ENCODE measurements around the gene FDXACB1. TPM values are rescaled to one million over a fixed set of nuclear protein-coding genes. Genes with fewer than 3 reads are reported as not detected.
A peak's percentile ranks its signal among the peaks of the same experiment; 100 is the strongest.

Gene FDXACB1
- total and polyA plus RNA-seq, 9 of the 15 experiments (the other 6 are each of a cell fraction or from before 2014, with no cell fraction given): 3.2 to 7.5 (median 5.3) TPM

GRCh38 chr11:111870522-111870885 lies 8.5 kb downstream of the FDXACB1 start (continued):
- peak; percentile 77 for TF ChIP-seq MEIS2 (IDR thresholded peaks at IDR 0.05; ENCODE audit: partially characterized antibody)
- 0 out of 2 replicates have a peak, but pooled peaks have one; percentile 32 for TF ChIP-seq ZNF609 (CRISPR knock-in tag; IDR thresholded peaks at IDR 0.05; ENCODE audit: borderline replicate concordance)
- TF ChIP-seq PRMT5 (CRISPR knock-in tag; IDR thresholded peaks at IDR 0.05): no peak
- peak in 1 of 2 experiments; percentile 19; a peak in 1 of 4 replicates for TF ChIP-seq KDM1A (IDR thresholded peaks at IDR 0.05)
- TF ChIP-seq DPF2 (IDR thresholded peaks at IDR 0.05): 0 out of 2 replicates have a peak, but pooled peaks have one; percentile 19
- peak; percentile 82; the same call in 1 of the 2 replicates for TF ChIP-seq ZNF24 (IDR thresholded peaks at IDR 0.05)
- TF ChIP-seq HDAC2 (IDR thresholded peaks at IDR 0.05): 0 out of 2 replicates have a peak, but pooled peaks have one; percentile 46
- no peak for TF ChIP-seq ZNF551 (CRISPR knock-in tag; IDR thresholded peaks at IDR 0.05)
- TF ChIP-seq ELF4 (CRISPR knock-in tag; IDR thresholded peaks at IDR 0.05): 0 out of 2 replicates have a peak, but pooled peaks have one; percentile 37
- peak; percentile 68; the same call in 1 of the 2 replicates for TF ChIP-seq ELF1 (tag; IDR thresholded peaks at IDR 0.05)
- no peak for TF ChIP-seq CREM (IDR thresholded peaks at IDR 0.05; ENCODE audit: low read depth)
- peak; percentile 56; the same call in 1 of the 2 replicates for TF ChIP-seq SPI1 (IDR thresholded peaks at IDR 0.05; ENCODE audit: borderline replicate concordance, low read depth, low read length)
- peak; percentile 67; the same call in 1 of the 2 replicates for TF ChIP-seq NBN (IDR thresholded peaks at IDR 0.05; ENCODE audit: low read depth)
- peak; percentile 97 for TF ChIP-seq ZNF121 (CRISPR knock-in tag; conservative IDR thresholded peaks at IDR 0.05)
- TF ChIP-seq ZBTB40 (IDR thresholded peaks at IDR 0.05): peak; percentile 11; the same call in 1 of the 2 replicates
- TF ChIP-seq ZBTB40 (CRISPR knock-in tag; IDR thresholded peaks at IDR 0.05): no peak
- no peak for TF ChIP-seq HDAC8 (tag; IDR thresholded peaks at IDR 0.05)

All from K562 (cell line).